Measurements from ENCODE around the gene HORMAD2. TPM values are rescaled to one million over a fixed set of nuclear protein-coding genes. Genes with fewer than 3 reads are reported as not detected.

The HORMAD2 gene
- total RNA-seq, 1 donor from 2014 or later, result not detected

DNA sequence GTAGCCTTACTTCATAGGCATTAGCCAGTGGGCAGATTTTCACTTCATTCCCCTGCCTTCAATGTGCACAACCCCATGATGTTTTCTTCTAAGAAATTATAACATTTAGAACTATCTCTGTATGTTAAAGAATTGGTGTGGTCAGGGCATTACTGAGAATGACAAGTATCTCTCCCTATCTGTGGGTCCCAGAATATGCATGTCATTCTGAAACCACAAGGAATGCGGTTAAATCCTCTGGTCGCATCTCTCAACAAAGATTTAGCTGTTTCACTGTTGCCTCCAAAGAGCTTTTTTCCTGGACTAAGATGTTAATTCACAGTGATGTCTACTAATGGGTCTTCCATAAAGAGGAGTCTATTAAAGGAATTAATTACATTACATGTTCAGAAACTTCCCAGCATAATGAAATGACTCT lies 103.6 kb downstream of the HORMAD2 start:
- TF ChIP-seq, protein P1, sequence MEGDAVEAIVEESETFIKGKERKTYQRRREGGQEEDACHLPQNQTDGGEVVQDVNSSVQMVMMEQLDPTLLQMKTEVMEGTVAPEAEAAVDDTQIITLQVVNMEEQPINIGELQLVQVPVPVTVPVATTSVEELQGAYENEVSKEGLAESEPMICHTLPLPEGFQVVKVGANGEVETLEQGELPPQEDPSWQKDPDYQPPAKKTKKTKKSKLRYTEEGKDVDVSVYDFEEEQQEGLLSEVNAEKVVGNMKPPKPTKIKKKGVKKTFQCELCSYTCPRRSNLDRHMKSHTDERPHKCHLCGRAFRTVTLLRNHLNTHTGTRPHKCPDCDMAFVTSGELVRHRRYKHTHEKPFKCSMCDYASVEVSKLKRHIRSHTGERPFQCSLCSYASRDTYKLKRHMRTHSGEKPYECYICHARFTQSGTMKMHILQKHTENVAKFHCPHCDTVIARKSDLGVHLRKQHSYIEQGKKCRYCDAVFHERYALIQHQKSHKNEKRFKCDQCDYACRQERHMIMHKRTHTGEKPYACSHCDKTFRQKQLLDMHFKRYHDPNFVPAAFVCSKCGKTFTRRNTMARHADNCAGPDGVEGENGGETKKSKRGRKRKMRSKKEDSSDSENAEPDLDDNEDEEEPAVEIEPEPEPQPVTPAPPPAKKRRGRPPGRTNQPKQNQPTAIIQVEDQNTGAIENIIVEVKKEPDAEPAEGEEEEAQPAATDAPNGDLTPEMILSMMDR (conservative IDR thresholded peaks at IDR 0.05), result no peak
- Mint-ChIP-seq H3K27me3 (ENCODE audit: low read depth) (no peaks in the 10 kb centered on the region), H3K36me3 (ENCODE audit: low read depth) (no peaks in the 10 kb centered on the region), H3K4me1 (no peaks in the 10 kb centered on the region), H3K9me3 (no peaks in the 10 kb centered on the region), H3K4me3 (no peak overlapping the region), H3K27ac (ENCODE audit: unreplicated experiment) (no peak overlapping the region)
- no peak for DNase-seq (ENCODE audit: low read depth, low spot score)

- H3K36me3 Mint-ChIP-seq (ENCODE audit: low read depth), result no peaks in the 10 kb centered on the region
Measured at GRCh38 chr22:30185129-30185528, 104.9 kb downstream of the HORMAD2 start.

GRCh38 chr22:30185549-30185948 lies 105.3 kb downstream of the HORMAD2 start:
- no peak overlapping the region for H3K27ac Mint-ChIP-seq (ENCODE audit: unreplicated experiment)
- TF ChIP-seq, protein P1 (conservative IDR thresholded peaks at IDR 0.05), result no peak
- no peak overlapping the region for H3K4me3 Mint-ChIP-seq

More at GRCh38 chr22:30185129-30185528, 104.9 kb downstream of the HORMAD2 start:
- TF ChIP-seq, protein P1 (conservative IDR thresholded peaks at IDR 0.05), result no peak
- no peak overlapping the region for H3K27ac Mint-ChIP-seq (ENCODE audit: unreplicated experiment)
- H3K4me3 Mint-ChIP-seq, result no peak overlapping the region
- no peak for DNase-seq (ENCODE audit: low read depth, low spot score)
- H3K4me1 Mint-ChIP-seq, result no peaks in the 10 kb centered on the region
- no peaks in the 10 kb centered on the region for H3K27me3 Mint-ChIP-seq (ENCODE audit: low read depth)
- no peaks in the 10 kb centered on the region for H3K9me3 Mint-ChIP-seq

GRCh38 chr22:30186041-30186440 lies 105.8 kb downstream of the HORMAD2 start:
- Mint-ChIP-seq H3K4me1 (no peaks in the 10 kb centered on the region), H3K27ac (ENCODE audit: unreplicated experiment) (no peak overlapping the region), H3K27me3 (ENCODE audit: low read depth) (no peaks in the 10 kb centered on the region)

More at GRCh38 chr22:30185549-30185948, 105.3 kb downstream of the HORMAD2 start:
- H3K27me3 Mint-ChIP-seq (ENCODE audit: low read depth), result no peaks in the 10 kb centered on the region
- H3K4me1 Mint-ChIP-seq, result no peaks in the 10 kb centered on the region
- no peaks in the 10 kb centered on the region for H3K36me3 Mint-ChIP-seq (ENCODE audit: low read depth)
- H3K9me3 Mint-ChIP-seq, result no peaks in the 10 kb centered on the region
- DNase-seq (ENCODE audit: low read depth, low spot score), result no peak

DNA sequence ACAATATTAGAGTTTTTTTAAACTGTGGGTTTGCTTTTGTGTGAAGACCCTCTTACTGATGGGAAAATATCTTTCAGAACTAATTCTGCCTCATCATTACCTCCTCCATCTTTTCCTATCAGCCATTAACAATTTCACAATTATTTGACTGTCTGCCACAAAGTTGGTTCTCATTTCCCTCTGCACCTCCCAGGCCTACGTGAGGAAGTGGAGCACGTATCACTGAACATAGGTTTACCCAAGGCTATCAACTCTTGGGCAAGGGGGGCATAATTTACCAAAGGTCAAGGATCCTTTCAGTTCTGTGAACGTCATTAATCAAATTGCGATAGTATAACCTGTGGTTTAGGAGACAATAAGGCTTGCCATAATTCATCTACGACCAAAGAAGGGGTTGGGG lies 106.2 kb downstream of the HORMAD2 start:
- Mint-ChIP-seq H3K4me1 (no peaks in the 10 kb centered on the region), H3K27me3 (ENCODE audit: low read depth) (no peaks in the 10 kb centered on the region), H3K36me3 (ENCODE audit: low read depth) (no peaks in the 10 kb centered on the region), H3K9me3 (no peaks in the 10 kb centered on the region), H3K4me3 (no peak overlapping the region), H3K27ac (ENCODE audit: unreplicated experiment) (no peak overlapping the region)
- TF ChIP-seq, protein P1 (conservative IDR thresholded peaks at IDR 0.05), result no peak
- DNase-seq (ENCODE audit: low read depth, low spot score), result no peak

More at GRCh38 chr22:30186041-30186440, 105.8 kb downstream of the HORMAD2 start:
- H3K4me3 Mint-ChIP-seq, result no peak overlapping the region
- H3K36me3 Mint-ChIP-seq (ENCODE audit: low read depth), result no peaks in the 10 kb centered on the region
- no peaks in the 10 kb centered on the region for H3K9me3 Mint-ChIP-seq
- TF ChIP-seq, protein P1 (conservative IDR thresholded peaks at IDR 0.05), result no peak
- DNase-seq (ENCODE audit: low read depth, low spot score), result no peak

Data from neural crest cell (in vitro differentiated cells).